Thyroid gland (tissue), 4 donors: ENCODE measurements around the gene ZNF611. TPM values are rescaled to one million over a fixed set of nuclear protein-coding genes. Genes with fewer than 3 reads are reported as not detected.

Source experiments
- DNase-seq, 2 donors: peaks; one replicate each; pipeline ENCODE4 v3.0.0-alpha.2; 2019
- H3K27ac ChIP-seq, 3 donors: fragments of 200-600 bp; sonication (generic); 1 replicate in 2 of 3; 2 replicates in 1 of 3; pipeline ENCODE4 v1.5.1; 2016 to 2019; ENCODE audit warnings: mild to moderate bottlenecking in 1 of 3, moderate library complexity in 1 of 3
- H3K27me3 ChIP-seq: fragments of 200-600 bp; sonication (generic); one replicate; pipeline ENCODE4 v1.5.1; 2019
- H3K36me3 ChIP-seq, 2 donors: fragments of 200-600 bp; sonication (generic); one replicate each; pipeline ENCODE4 v1.5.1; 2016 to 2019
- H3K4me1 ChIP-seq, 2 donors: fragments of 200-600 bp; sonication (generic); one replicate each; pipeline ENCODE4 v1.5.1; 2017 to 2019
- H3K4me3 ChIP-seq, 3 donors: fragments of 200-600 bp; sonication (generic); replicated peaks in 1 of 3; 1 replicate in 2 of 3; 2 replicates in 1 of 3; pipeline ENCODE4 v1.5.1; 2016; ENCODE audit warnings: mild to moderate bottlenecking in 1 of 3
- H3K9me3 ChIP-seq: fragments of 200-600 bp; sonication (generic); one replicate; pipeline ENCODE4 v1.5.1; 2017
- CTCF ChIP-seq, 6 experiments: fragments of 200-600 bp in 3 of 6; fragments of 450-650 bp in 3 of 6; sonication (generic) in 3 of 6; IDR thresholded peaks; one replicate each; pipeline ENCODE4 v1.5.1; 2016 to 2019; ENCODE audit warnings: antibody characterized with exemption in 6 of 6, mild to moderate bottlenecking in 2 of 6, inconsistent platforms in 1 of 6, moderate library complexity in 1 of 6
- POLR2A ChIP-seq, 2 donors: fragments of 450-650 bp; IDR thresholded peaks; one replicate each; pipeline ENCODE4 v1.6.1; 2017; ENCODE audit warnings: antibody characterized with exemption in 2 of 2, mild to moderate bottlenecking in 2 of 2, moderate library complexity in 1 of 2
- WGBS, 2 donors: methylation state at CpG; one replicate each; pipeline ENCODE4 v1.1.5; 2017; 5-methylcytosine and 5-hydroxymethylcytosine counted together
- intact Hi-C: fragments of 100-400 bp; cut with DNase I; formaldehyde crosslinking; loops from one replicate; pipeline ENCODE4 v1.15.1; 2023
- total RNA-seq, 4 donors: library from RNA; depleted of rRNA; stranded (reverse); fragments of >200 nt; gene quantifications; one replicate each; pipeline ENCODE4 v1.2.3, GENCODE V29; 2016

The ZNF611 gene
- total RNA-seq, 4 donors from 2014 or later: 12.8 to 34.8 (median 24.5) TPM

DNA sequence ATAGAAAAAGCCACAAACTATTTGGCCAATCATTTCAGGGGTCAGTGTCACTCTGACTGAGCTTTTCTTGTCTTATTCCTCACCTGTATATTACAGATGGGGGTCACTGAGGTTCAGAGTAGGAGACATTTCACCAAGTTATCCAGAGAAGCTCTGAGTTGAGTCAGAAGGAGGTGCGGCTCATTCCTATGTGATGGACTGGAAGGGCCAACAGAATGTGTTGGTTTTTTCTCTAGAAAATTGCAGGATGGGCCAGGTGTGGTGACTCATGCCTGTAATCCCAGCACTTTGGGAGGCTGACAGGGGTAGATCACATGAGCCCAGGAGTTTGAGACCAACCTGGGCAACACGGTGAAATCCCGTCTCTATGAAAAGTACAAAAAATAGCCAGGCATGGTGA, 72.2 kb downstream of the ZNF611 start:
- intact Hi-C loops: no loop called here
- H3K36me3 ChIP-seq: peaks cover 7 to 15% of the 10 kb centered on the region in 2 donors

GRCh38 chr19:52660981-52661380, 73.9 kb downstream of the ZNF611 start:
- WGBS, 2 donors: 61 to 62% methylated on average over 3 of the region's 3 CpGs

More for the DNA sequence above, 72.2 kb downstream of the ZNF611 start:
- H3K4me1 ChIP-seq: peaks cover 0 to 13% of the 10 kb centered on the region in 2 donors
- 72 to 80% methylated on average over 3 of the region's 3 CpGs for WGBS, 2 donors
- H3K4me3 ChIP-seq: no peak overlapping the region
- TF ChIP-seq CTCF (IDR thresholded peaks at IDR 0.05) (no peak), POLR2A (IDR thresholded peaks at IDR 0.05) (no peak)
- DNase-seq: no peak
- H3K27me3 ChIP-seq: no peaks in the 10 kb centered on the region
- H3K9me3 ChIP-seq: no peaks in the 10 kb centered on the region
- peak overlapping the region in 1 of 3 donors; percentile 61 for H3K27ac ChIP-seq

GRCh38 chr19:52659013-52659412, 75.8 kb downstream of the ZNF611 start:
- 73 to 78% methylated on average over 14 of the region's 14 CpGs for WGBS, 2 donors
- no peak for DNase-seq
- peaks cover 7 to 22% of the 10 kb centered on the region in 2 donors for H3K36me3 ChIP-seq
- no peaks in the 10 kb centered on the region for H3K27me3 ChIP-seq
- no peak overlapping the region for H3K4me3 ChIP-seq
- intact Hi-C loops: no loop called here
- no peak for TF ChIP-seq POLR2A (IDR thresholded peaks at IDR 0.05)
- no peak for TF ChIP-seq CTCF (IDR thresholded peaks at IDR 0.05)
- H3K27ac ChIP-seq: no peak overlapping the region
- peaks cover 0 to 5% of the 10 kb centered on the region in 2 donors for H3K4me1 ChIP-seq
- H3K9me3 ChIP-seq: no peaks in the 10 kb centered on the region

More at GRCh38 chr19:52660981-52661380, 73.9 kb downstream of the ZNF611 start:
- peaks cover 7 to 15% of the 10 kb centered on the region in 2 donors for H3K36me3 ChIP-seq
- no peaks in the 10 kb centered on the region for H3K9me3 ChIP-seq
- TF ChIP-seq CTCF (IDR thresholded peaks at IDR 0.05) (no peak), POLR2A (IDR thresholded peaks at IDR 0.05) (no peak)
- H3K4me1 ChIP-seq: peaks cover 0 to 13% of the 10 kb centered on the region in 2 donors
- H3K4me3 ChIP-seq: no peak overlapping the region
- no peak for DNase-seq
- intact Hi-C loops: no loop called here
- no peak overlapping the region for H3K27ac ChIP-seq
- no peaks in the 10 kb centered on the region for H3K27me3 ChIP-seq

- Histone ChIP-seq H3K9me3 (no peaks in the 10 kb centered on the region), H3K27me3 (no peaks in the 10 kb centered on the region), H3K4me1 (peaks cover 0 to 4% of the 10 kb centered on the region in 2 donors), H3K36me3 (peaks cover 8 to 26% of the 10 kb centered on the region in 2 donors), H3K27ac (no peak overlapping the region), H3K4me3 (no peak overlapping the region)
- intact Hi-C loops: no loop called here
- no peak for TF ChIP-seq CTCF (IDR thresholded peaks at IDR 0.05)
- no peak for TF ChIP-seq POLR2A (IDR thresholded peaks at IDR 0.05)
- DNase-seq: no peak
- 74 to 80% methylated on average over 5 of the region's 5 CpGs for whole genome bisulfite sequencing, 2 donors
Observed at GRCh38 chr19:52658595-52658994, 76.2 kb downstream of the ZNF611 start.

DNA sequence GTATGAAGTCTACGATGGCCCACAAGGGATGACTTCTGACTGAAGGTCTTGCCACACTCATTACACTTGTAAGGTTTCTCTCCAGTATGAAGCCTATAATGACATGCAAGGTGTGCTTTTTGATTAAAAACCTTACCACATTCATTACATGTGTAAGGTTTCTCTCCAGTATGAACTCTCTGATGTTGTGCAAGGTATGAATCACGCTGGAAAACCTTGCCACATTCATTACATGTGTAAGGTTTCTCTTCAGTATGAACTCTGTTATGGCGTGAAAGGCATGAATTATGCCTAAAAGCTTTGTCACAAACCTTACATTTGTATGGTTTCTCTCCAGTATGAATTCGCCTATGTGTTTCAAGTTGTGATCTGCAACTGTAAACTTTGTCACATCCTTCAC, 81.7 kb downstream of the ZNF611 start:
- peaks cover 0 to 9% of the 10 kb centered on the region in 2 donors for H3K4me1 ChIP-seq
- no peaks in the 10 kb centered on the region for H3K9me3 ChIP-seq
- peaks cover 7 to 21% of the 10 kb centered on the region in 2 donors for H3K36me3 ChIP-seq
- TF ChIP-seq POLR2A (IDR thresholded peaks at IDR 0.05) (no peak), CTCF (IDR thresholded peaks at IDR 0.05) (no peak)
- H3K27ac ChIP-seq: no peak overlapping the region
- WGBS, 2 donors: 92 to 99% methylated on average over 4 of the region's 4 CpGs
- H3K4me3 ChIP-seq: no peak overlapping the region
- intact Hi-C loops: no loop called here
- DNase-seq: no peak
- H3K27me3 ChIP-seq: no peaks in the 10 kb centered on the region

Other genes starting within 250 kb of the ZNF611 start
- 10 to 100 TPM; 33.4 to 98.3 (median 58.9) TPM for gene ZNF808, start 207.4 kb downstream of the ZNF611 start, total RNA-seq
- gene ZNF701, start 164.8 kb downstream of the ZNF611 start, total RNA-seq: 10 to 100 TPM; 22.3 to 39.3 (median 28.3) TPM
- 100 to 1,000 TPM in 2 of 4 donors, 10 to 100 TPM in 2; 75.3 to 125 (median 97.0) TPM for gene ZNF83, start 96.7 kb downstream of the ZNF611 start, total RNA-seq
- 10 to 100 TPM in 3 of 4 donors, 1 to 10 TPM in 1; 8.8 to 15.3 (median 12.4) TPM for gene ZNF600, start 51.7 kb upstream of the ZNF611 start, total RNA-seq
- gene ZNF28, start 86.6 kb upstream of the ZNF611 start, total RNA-seq: 10 to 100 TPM; 14.4 to 22.8 (median 21.6) TPM
- gene ZNF468, start 122.6 kb upstream of the ZNF611 start, total RNA-seq: 10 to 100 TPM; 33.3 to 51.4 (median 41.6) TPM
- 10 to 100 TPM; 24.6 to 33.5 (median 27.5) TPM for gene ZNF320, start 162.6 kb upstream of the ZNF611 start, total RNA-seq
- gene ZNF888, start 188.4 kb upstream of the ZNF611 start, total RNA-seq: 1 to 10 TPM; 3.3 to 8.3 (median 6.8) TPM
- gene ZNF816, start 227.8 kb upstream of the ZNF611 start, total RNA-seq: 10 to 100 TPM in 2 of 4 donors, 1 to 10 TPM in 2; 6.3 to 17.5 (median 12.2) TPM